DOHH2 (cell line): ENCODE measurements around the gene UFL1.

Source experiments
- CTCF ChIP-seq: fragments of 200-600 bp; sonication (generic); IDR thresholded peaks from one replicate; pipeline ENCODE4 v1.5.1; 2014; ENCODE audit warnings: antibody characterized with exemption, mild to moderate bottlenecking, low read depth, low read length; ENCODE audit not compliant: poor library complexity, severe bottlenecking
- EZH2phosphoT487 ChIP-seq: fragments of 200-600 bp; sonication (generic); IDR thresholded peaks from 2 replicates; pipeline ENCODE4 v1.6.1; 2017; ENCODE audit warnings: borderline replicate concordance, mild to moderate bottlenecking, antibody characterized with exemption, low read length, moderate library complexity, mixed read lengths

GRCh38 chr6:96571551-96571950 is 49.9 kb downstream of the UFL1 start:
- TF ChIP-seq CTCF (no peak), EZH2phosphoT487 (no peak)
